ENCODE results near the gene CADM2. TPM values are rescaled to one million over a fixed set of nuclear protein-coding genes. Genes with fewer than 3 reads are reported as not detected.

The CADM2 gene
- total RNA-seq, 4 donors from 2014 or later: 9.6 to 16.2 (median 11.5) TPM

- Histone ChIP-seq H3K4me1 (no peaks in the 10 kb centered on the region), H3K36me3 (no peaks in the 10 kb centered on the region), H3K9me3 (no peaks in the 10 kb centered on the region), H3K4me3 (no peak overlapping the region), H3K27ac (replicated peaks in 1 of 4) (no peak overlapping the region), H3K27me3 (no peaks in the 10 kb centered on the region)
- no peak for TF ChIP-seq EP300 (IDR thresholded peaks at IDR 0.05)
- no peak for TF ChIP-seq POLR2AphosphoS5 (IDR thresholded peaks at IDR 0.05)
- TF ChIP-seq, protein P1, sequence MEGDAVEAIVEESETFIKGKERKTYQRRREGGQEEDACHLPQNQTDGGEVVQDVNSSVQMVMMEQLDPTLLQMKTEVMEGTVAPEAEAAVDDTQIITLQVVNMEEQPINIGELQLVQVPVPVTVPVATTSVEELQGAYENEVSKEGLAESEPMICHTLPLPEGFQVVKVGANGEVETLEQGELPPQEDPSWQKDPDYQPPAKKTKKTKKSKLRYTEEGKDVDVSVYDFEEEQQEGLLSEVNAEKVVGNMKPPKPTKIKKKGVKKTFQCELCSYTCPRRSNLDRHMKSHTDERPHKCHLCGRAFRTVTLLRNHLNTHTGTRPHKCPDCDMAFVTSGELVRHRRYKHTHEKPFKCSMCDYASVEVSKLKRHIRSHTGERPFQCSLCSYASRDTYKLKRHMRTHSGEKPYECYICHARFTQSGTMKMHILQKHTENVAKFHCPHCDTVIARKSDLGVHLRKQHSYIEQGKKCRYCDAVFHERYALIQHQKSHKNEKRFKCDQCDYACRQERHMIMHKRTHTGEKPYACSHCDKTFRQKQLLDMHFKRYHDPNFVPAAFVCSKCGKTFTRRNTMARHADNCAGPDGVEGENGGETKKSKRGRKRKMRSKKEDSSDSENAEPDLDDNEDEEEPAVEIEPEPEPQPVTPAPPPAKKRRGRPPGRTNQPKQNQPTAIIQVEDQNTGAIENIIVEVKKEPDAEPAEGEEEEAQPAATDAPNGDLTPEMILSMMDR (IDR thresholded peaks at IDR 0.05): no peak
- TF ChIP-seq POLR2A (IDR thresholded peaks at IDR 0.05; ENCODE audit: low read depth): no peak
- intact Hi-C loops (cut with DNase I): no loop called here
- WGBS: 90% methylated on average over 6 of the region's 10 CpGs
- DNase-seq (ENCODE audit: extremely low spot score): no peak
These were observed 762.8 kb downstream of the CADM2 start for GRCh38 chr3:85721409-85722145.

GRCh38 chr3:85725809-85726208, 767.0 kb downstream of the CADM2 start:
- no peaks in the 10 kb centered on the region for H3K4me1 ChIP-seq
- no peaks in the 10 kb centered on the region for H3K9me3 ChIP-seq
- no peak for DNase-seq (ENCODE audit: extremely low spot score)
- H3K27ac ChIP-seq (replicated peaks in 1 of 4): no peak overlapping the region
- H3K4me3 ChIP-seq: no peak overlapping the region
- intact Hi-C loops (cut with DNase I): no loop called here
- no peak for TF ChIP-seq POLR2A (IDR thresholded peaks at IDR 0.05; ENCODE audit: low read depth)
- no peak for TF ChIP-seq EP300 (IDR thresholded peaks at IDR 0.05)
- TF ChIP-seq POLR2AphosphoS5 (IDR thresholded peaks at IDR 0.05): no peak
- TF ChIP-seq, protein P1 (IDR thresholded peaks at IDR 0.05): no peak
- no peaks in the 10 kb centered on the region for H3K36me3 ChIP-seq
- H3K27me3 ChIP-seq: no peaks in the 10 kb centered on the region

- no peaks in the 10 kb centered on the region for H3K36me3 ChIP-seq
- TF ChIP-seq POLR2A (IDR thresholded peaks at IDR 0.05; ENCODE audit: low read depth): no peak
- TF ChIP-seq EP300 (IDR thresholded peaks at IDR 0.05): no peak
- TF ChIP-seq, protein P1 (IDR thresholded peaks at IDR 0.05): no peak
- TF ChIP-seq POLR2AphosphoS5 (IDR thresholded peaks at IDR 0.05): no peak
- no peaks in the 10 kb centered on the region for H3K27me3 ChIP-seq
- WGBS: 76% methylated on average over 2 of the region's 2 CpGs
- no peak for DNase-seq (ENCODE audit: extremely low spot score)
- H3K27ac ChIP-seq (replicated peaks in 1 of 4): no peak overlapping the region
- H3K4me3 ChIP-seq: no peak overlapping the region
- intact Hi-C loops (cut with DNase I): no loop called here
- no peaks in the 10 kb centered on the region for H3K4me1 ChIP-seq
- H3K9me3 ChIP-seq: no peaks in the 10 kb centered on the region
These were observed 767.5 kb downstream of the CADM2 start for GRCh38 chr3:85726241-85726640.

GRCh38 chr3:85737846-85738245, 779.1 kb downstream of the CADM2 start:
- Histone ChIP-seq H3K36me3 (no peaks in the 10 kb centered on the region), H3K9me3 (no peaks in the 10 kb centered on the region), H3K4me3 (no peak overlapping the region), H3K4me1 (no peaks in the 10 kb centered on the region), H3K27ac (replicated peaks in 1 of 4) (no peak overlapping the region), H3K27me3 (no peaks in the 10 kb centered on the region)
- intact Hi-C loops (cut with DNase I): no loop called here
- TF ChIP-seq, protein P1 (IDR thresholded peaks at IDR 0.05): no peak
- TF ChIP-seq EP300 (IDR thresholded peaks at IDR 0.05) (no peak), POLR2A (IDR thresholded peaks at IDR 0.05; ENCODE audit: low read depth) (no peak), POLR2AphosphoS5 (IDR thresholded peaks at IDR 0.05) (no peak)
- DNase-seq (ENCODE audit: extremely low spot score): no peak
- 48% methylated on average over 3 of the region's 3 CpGs for WGBS

GRCh38 chr3:85740561-85740960, 781.8 kb downstream of the CADM2 start:
- intact Hi-C loops (cut with DNase I): no loop called here
- no peaks in the 10 kb centered on the region for H3K36me3 ChIP-seq
- no peaks in the 10 kb centered on the region for H3K9me3 ChIP-seq
- H3K4me1 ChIP-seq: no peaks in the 10 kb centered on the region
- TF ChIP-seq POLR2AphosphoS5 (IDR thresholded peaks at IDR 0.05) (no peak), POLR2A (IDR thresholded peaks at IDR 0.05; ENCODE audit: low read depth) (no peak), EP300 (IDR thresholded peaks at IDR 0.05) (no peak)
- TF ChIP-seq, protein P1 (IDR thresholded peaks at IDR 0.05): no peak
- WGBS: 90% methylated on average over 2 of the region's 2 CpGs
- DNase-seq (ENCODE audit: extremely low spot score): no peak
- H3K27me3 ChIP-seq: no peaks in the 10 kb centered on the region
- H3K27ac ChIP-seq (replicated peaks in 1 of 4): no peak overlapping the region
- no peak overlapping the region for H3K4me3 ChIP-seq
